MM.1S (cell line): ENCODE data around the gene NCOA1.

Source experiments
- DNase-seq: peaks from one replicate; pipeline ENCODE4 v3.0.0-alpha.2; 2015
- H2AFZ ChIP-seq: fragments of 300-600 bp; sonication (generic); 2 replicates; pipeline ENCODE4 v1.6.0; 2016; ENCODE audit warnings: antibody characterized with exemption, low read length
- H3F3A ChIP-seq: fragments of 300-600 bp; sonication (generic); 2 replicates; pipeline ENCODE4 v1.6.1; 2016; ENCODE audit warnings: mild to moderate bottlenecking, antibody characterized with exemption, low read length, moderate library complexity, mixed read lengths; ENCODE audit not compliant: insufficient read depth
- H3K27ac ChIP-seq: fragments of 300-600 bp; sonication (generic); 2 replicates; pipeline ENCODE4 v1.5.1; 2016; ENCODE audit warnings: mild to moderate bottlenecking, low read length
- H3K27me3 ChIP-seq: fragments of 300-600 bp; sonication (generic); replicated peaks from 2 replicates; pipeline ENCODE4 v1.6.0; 2016; ENCODE audit warnings: low read length; ENCODE audit not compliant: insufficient read depth
- H3K36me3 ChIP-seq: fragments of 300-600 bp; sonication (generic); replicated peaks from 2 replicates; pipeline ENCODE4 v1.6.1; 2016; ENCODE audit warnings: mild to moderate bottlenecking, low read length, mixed read lengths; ENCODE audit not compliant: insufficient read depth
- H3K4me1 ChIP-seq: fragments of 300-600 bp; sonication (generic); 2 replicates; pipeline ENCODE4 v1.6.1; 2016; ENCODE audit warnings: low read length, mixed read lengths
- H3K4me2 ChIP-seq: fragments of 300-600 bp; sonication (generic); 2 replicates; pipeline ENCODE4 v1.6.0; 2016; ENCODE audit warnings: low read depth, low read length
- H3K4me3 ChIP-seq: fragments of 300-600 bp; sonication (generic); 2 replicates; pipeline ENCODE4 v1.5.1; 2016; ENCODE audit warnings: low read length, mixed read lengths
- H3K79me2 ChIP-seq: fragments of 300-600 bp; sonication (generic); 2 replicates; pipeline ENCODE4 v1.6.1; 2016; ENCODE audit warnings: mixed run types, low read length, mixed read lengths
- H3K9ac ChIP-seq: fragments of 300-600 bp; sonication (generic); 2 replicates; pipeline ENCODE4 v1.6.1; 2016; ENCODE audit warnings: low read length, mixed read lengths
- H3K9me2 ChIP-seq: fragments of 300-600 bp; sonication (generic); replicated peaks from 2 replicates; pipeline ENCODE4 v1.6.1; 2016; ENCODE audit warnings: mild to moderate bottlenecking, low read length, mixed read lengths; ENCODE audit not compliant: insufficient read depth
- H3K9me3 ChIP-seq: fragments of 300-600 bp; sonication (generic); replicated peaks from 2 replicates; pipeline ENCODE4 v1.6.1; 2016; ENCODE audit warnings: mild to moderate bottlenecking, low read length, mixed read lengths; ENCODE audit not compliant: insufficient read depth
- H4K20me1 ChIP-seq: fragments of 300-600 bp; sonication (generic); 2 replicates; pipeline ENCODE4 v1.6.1; 2016; ENCODE audit warnings: mild to moderate bottlenecking, low read length, moderate library complexity, mixed read lengths; ENCODE audit not compliant: insufficient read depth
- EZH2 ChIP-seq: fragments of 300-600 bp; sonication (generic); optimal IDR thresholded peaks from 2 replicates; pipeline ENCODE3; 2017; ENCODE audit warnings: low read depth, mild to moderate bottlenecking, antibody characterized with exemption, low read length, mixed read lengths
- EZH2phosphoT487 ChIP-seq: fragments of 300-600 bp; sonication (generic); IDR thresholded peaks from 2 replicates; pipeline ENCODE4 v1.6.1; 2018; ENCODE audit warnings: antibody characterized with exemption, low read length
- TF ChIP-seq, protein P1 (sequence below): fragments of 300-600 bp; sonication (generic); IDR thresholded peaks from 2 replicates; pipeline ENCODE4 v1.5.1; 2016; ENCODE audit warnings: antibody characterized with exemption, low read length, mixed read lengths

Gene NCOA1

DNA sequence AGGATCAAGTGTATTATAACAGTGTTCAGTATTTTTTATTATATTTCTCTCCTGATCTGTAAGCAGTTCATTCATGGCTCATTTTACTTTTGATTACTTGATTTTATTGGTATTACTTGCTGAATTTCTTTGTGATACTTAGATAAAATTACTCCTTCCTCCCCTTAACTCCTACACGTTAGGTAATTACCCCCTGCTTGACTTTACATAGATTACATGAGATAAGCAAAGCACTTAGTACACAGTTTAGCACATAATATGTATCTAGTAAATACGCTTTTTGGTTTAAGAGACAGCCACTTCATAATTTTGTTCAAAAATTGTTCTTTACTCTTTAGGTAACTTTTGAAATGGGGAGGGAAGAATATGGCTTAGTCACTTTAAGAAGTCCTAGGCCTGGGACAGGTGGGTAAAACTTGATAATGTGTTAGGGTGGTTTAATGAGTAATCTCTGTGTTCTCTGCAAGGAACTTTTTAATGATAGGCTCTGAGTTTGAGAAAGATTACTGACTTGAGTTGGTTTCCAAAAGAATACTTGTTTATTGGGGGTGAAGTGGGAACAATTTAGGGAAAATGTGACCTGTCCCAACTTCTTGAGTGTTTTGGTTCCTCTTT, 80.9 kb downstream of the NCOA1 start:
- no peak overlapping the region for H3K27ac ChIP-seq
- no peak for TF ChIP-seq EZH2
- TF ChIP-seq, protein P1, sequence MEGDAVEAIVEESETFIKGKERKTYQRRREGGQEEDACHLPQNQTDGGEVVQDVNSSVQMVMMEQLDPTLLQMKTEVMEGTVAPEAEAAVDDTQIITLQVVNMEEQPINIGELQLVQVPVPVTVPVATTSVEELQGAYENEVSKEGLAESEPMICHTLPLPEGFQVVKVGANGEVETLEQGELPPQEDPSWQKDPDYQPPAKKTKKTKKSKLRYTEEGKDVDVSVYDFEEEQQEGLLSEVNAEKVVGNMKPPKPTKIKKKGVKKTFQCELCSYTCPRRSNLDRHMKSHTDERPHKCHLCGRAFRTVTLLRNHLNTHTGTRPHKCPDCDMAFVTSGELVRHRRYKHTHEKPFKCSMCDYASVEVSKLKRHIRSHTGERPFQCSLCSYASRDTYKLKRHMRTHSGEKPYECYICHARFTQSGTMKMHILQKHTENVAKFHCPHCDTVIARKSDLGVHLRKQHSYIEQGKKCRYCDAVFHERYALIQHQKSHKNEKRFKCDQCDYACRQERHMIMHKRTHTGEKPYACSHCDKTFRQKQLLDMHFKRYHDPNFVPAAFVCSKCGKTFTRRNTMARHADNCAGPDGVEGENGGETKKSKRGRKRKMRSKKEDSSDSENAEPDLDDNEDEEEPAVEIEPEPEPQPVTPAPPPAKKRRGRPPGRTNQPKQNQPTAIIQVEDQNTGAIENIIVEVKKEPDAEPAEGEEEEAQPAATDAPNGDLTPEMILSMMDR, result no peak
- no peak for TF ChIP-seq EZH2phosphoT487
- H3K4me3 ChIP-seq, result no peak overlapping the region
- no peaks in the 10 kb centered on the region for H3K9me2 ChIP-seq
- no peaks in the 10 kb centered on the region for H3K9me3 ChIP-seq
- H3K27me3 ChIP-seq, result no peaks in the 10 kb centered on the region
- H4K20me1 ChIP-seq, result no peaks in the 10 kb centered on the region
- no peaks in the 10 kb centered on the region for H3K4me1 ChIP-seq
- no peak overlapping the region for H2AFZ ChIP-seq
- H3K9ac ChIP-seq, result no peak overlapping the region
- no peaks in the 10 kb centered on the region for H3K36me3 ChIP-seq
- H3K4me2 ChIP-seq, result no peak overlapping the region
- DNase-seq, result no peak
- H3K79me2 ChIP-seq, result no peaks in the 10 kb centered on the region
- H3F3A ChIP-seq, result no peaks in the 10 kb centered on the region

DNA sequence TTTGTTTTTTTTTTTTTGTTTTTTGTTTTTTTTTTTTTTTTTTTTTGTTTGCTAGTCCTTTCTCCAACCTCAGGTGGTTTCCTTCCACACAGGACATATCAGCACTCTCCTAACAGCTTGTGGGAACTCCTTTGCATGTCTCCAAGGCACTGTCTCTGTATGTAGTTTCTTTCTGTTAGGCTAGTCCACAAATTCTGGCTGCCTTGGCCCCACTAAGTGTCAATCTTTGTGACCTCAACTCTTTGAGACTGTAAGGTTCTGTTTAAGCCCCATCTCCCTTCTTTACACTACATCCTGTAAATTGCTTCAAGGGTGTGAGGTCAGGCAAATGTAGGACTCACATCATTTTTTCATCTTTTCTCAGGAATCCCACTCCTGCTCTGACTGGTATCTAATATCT, 85.1 kb downstream of the NCOA1 start:
- Histone ChIP-seq H3K27ac (no peak overlapping the region), H3K4me3 (no peak overlapping the region), H3K36me3 (no peaks in the 10 kb centered on the region), H2AFZ (no peak overlapping the region), H3K9ac (no peak overlapping the region), H3K27me3 (no peaks in the 10 kb centered on the region), H3K4me2 (no peak overlapping the region), H3K9me3 (no peaks in the 10 kb centered on the region), H3F3A (no peaks in the 10 kb centered on the region), H3K79me2 (no peaks in the 10 kb centered on the region), H3K9me2 (no peaks in the 10 kb centered on the region), H4K20me1 (no peaks in the 10 kb centered on the region), H3K4me1 (0 out of 2 replicates have a peak, but pooled peaks cover 9% of the 10 kb centered on the region)
- DNase-seq, result no peak
- TF ChIP-seq EZH2, result no peak
- TF ChIP-seq, protein P1, result no peak
- no peak for TF ChIP-seq EZH2phosphoT487

DNA sequence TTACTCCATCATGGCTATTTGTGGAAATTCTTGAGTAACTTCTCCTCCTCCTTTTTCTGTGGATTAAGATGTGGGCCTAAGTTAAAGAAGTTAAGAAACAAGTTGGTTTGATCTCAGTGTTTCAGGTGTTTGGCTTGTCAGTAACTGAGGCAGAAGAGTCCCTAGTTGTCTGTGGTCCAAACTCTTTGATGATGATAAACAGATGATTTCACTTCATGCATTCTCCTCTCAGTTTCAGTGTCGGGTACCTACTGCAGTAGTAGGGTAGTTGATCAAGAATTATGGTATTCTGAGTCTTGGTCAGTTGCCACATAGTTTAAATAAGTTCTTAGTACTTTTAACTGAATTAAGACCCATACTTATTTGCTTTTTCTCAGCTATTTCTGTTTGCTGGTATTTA, 85.6 kb downstream of the NCOA1 start:
- H3K4me2 ChIP-seq, result no peak overlapping the region
- H3K4me3 ChIP-seq, result no peak overlapping the region
- H4K20me1 ChIP-seq, result no peaks in the 10 kb centered on the region
- DNase-seq, result no peak
- no peak overlapping the region for H2AFZ ChIP-seq
- H3K27ac ChIP-seq, result no peak overlapping the region
- H3K4me1 ChIP-seq, result 0 out of 2 replicates have a peak, but pooled peaks cover 9% of the 10 kb centered on the region
- H3K79me2 ChIP-seq, result no peaks in the 10 kb centered on the region
- TF ChIP-seq EZH2 (no peak), EZH2phosphoT487 (no peak)
- TF ChIP-seq, protein P1, result no peak
- H3K9me3 ChIP-seq, result no peaks in the 10 kb centered on the region
- H3K9ac ChIP-seq, result no peak overlapping the region
- no peaks in the 10 kb centered on the region for H3K9me2 ChIP-seq
- H3K36me3 ChIP-seq, result no peaks in the 10 kb centered on the region
- no peaks in the 10 kb centered on the region for H3K27me3 ChIP-seq
- no peaks in the 10 kb centered on the region for H3F3A ChIP-seq
